ENCODE results near the gene PPP2R1B.
A peak's percentile ranks its signal among the peaks of the same experiment; 100 is the strongest.

Gene PPP2R1B

DNA sequence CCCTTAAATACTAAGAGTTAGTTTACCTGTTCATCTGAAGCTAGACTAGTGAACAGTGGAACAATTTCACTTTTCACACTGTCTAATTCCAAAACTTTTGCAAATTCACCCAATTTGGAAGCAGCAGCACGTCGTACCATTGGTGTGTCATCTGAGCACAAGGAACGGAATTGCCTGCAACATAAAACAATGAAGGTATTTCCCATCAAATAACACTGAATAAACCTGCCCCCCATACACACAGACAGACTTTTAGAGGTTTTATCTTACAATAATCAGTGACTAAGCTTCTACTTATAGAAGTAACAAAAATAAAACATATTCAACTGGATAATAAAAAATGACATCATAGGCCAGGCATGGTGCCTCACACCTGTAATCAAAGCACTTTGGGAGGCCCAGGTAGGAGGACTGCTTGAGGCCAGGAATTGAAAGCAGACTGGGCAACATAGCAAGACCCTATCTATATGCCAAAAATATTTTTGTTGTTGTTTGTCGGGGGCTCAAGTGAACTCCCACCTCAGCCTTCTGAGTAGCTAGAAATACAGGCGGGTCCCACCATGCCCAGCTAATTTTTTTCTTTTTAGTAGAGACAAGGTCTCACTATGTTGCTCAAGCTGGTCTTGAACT is 6.3 kb downstream of the PPP2R1B start:
- peak overlapping the region in 3 of 5 donors; percentile 18 to 38 (median 25) for H3K9ac ChIP-seq (ENCODE audit: low read length in 5 of 5)
- no peaks in the 10 kb centered on the region for H3K9me3 ChIP-seq (ENCODE audit: control insufficient read depth in 5 of 5, low read length in 5 of 5)
- peaks cover 43 to 92% (median 62%) of the 10 kb centered on the region in 5 donors for H3K36me3 ChIP-seq (ENCODE audit: control insufficient read depth in 5 of 5, insufficient read depth in 5 of 5, low read length in 5 of 5)
- H3K4me3 ChIP-seq (ENCODE audit: low read depth in 1 of 5, low read length in 5 of 5): no peak overlapping the region
- H3K27me3 ChIP-seq (ENCODE audit: control insufficient read depth in 5 of 5, insufficient read depth in 4 of 5, low read length in 5 of 5): no peaks in the 10 kb centered on the region
- H3K4me1 ChIP-seq (ENCODE audit: control insufficient read depth in 5 of 5, insufficient read depth in 5 of 5, low read length in 5 of 5): peaks cover 2 to 79% (median 71%) of the 10 kb centered on the region in 5 donors
- H3K27ac ChIP-seq (ENCODE audit: low read depth, low read length): peak overlapping the region; percentile 98

GRCh38 chr11:111759376-111759775 is 6.8 kb downstream of the PPP2R1B start:
- H3K27ac ChIP-seq (ENCODE audit: low read depth, low read length): peak overlapping the region; percentile 98

DNA sequence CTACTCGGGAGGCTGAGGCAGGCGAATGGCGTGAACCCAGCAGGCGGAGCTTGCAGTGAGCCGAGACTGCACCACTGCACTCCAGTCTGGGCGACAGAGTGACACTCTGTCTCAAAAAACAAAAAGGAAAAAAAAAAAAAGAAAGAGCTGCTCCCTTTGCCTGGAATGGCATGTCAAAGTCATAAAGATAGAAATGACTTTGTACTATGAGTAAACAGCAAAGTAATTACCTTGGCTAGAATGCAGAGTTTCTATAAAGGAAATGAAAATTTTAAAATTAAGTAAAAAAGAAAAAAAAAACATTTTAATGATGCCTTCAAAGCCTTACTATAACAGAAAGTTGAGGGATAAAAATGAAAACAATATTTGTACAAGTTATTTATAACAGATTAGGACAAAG is 10.1 kb downstream of the PPP2R1B start:
- Histone ChIP-seq H3K9ac (ENCODE audit: low read length in 5 of 5) (peak overlapping the region in 1 of 5 donors; percentile 35), H3K9me3 (ENCODE audit: control insufficient read depth in 5 of 5, low read length in 5 of 5) (no peaks in the 10 kb centered on the region), H3K4me3 (ENCODE audit: low read depth in 1 of 5, low read length in 5 of 5) (no peak overlapping the region), H3K4me1 (ENCODE audit: control insufficient read depth in 5 of 5, insufficient read depth in 5 of 5, low read length in 5 of 5) (peaks cover 2 to 57% (median 44%) of the 10 kb centered on the region in 5 donors), H3K27ac (ENCODE audit: low read depth, low read length) (peak overlapping the region; percentile 98), H3K36me3 (ENCODE audit: control insufficient read depth in 5 of 5, insufficient read depth in 5 of 5, low read length in 5 of 5) (peaks cover 53 to 92% (median 76%) of the 10 kb centered on the region in 5 donors), H3K27me3 (ENCODE audit: control insufficient read depth in 5 of 5, insufficient read depth in 4 of 5, low read length in 5 of 5) (no peaks in the 10 kb centered on the region)

More at GRCh38 chr11:111759376-111759775, 6.8 kb downstream of the PPP2R1B start:
- H3K9me3 ChIP-seq (ENCODE audit: control insufficient read depth in 5 of 5, low read length in 5 of 5): no peaks in the 10 kb centered on the region
- peaks cover 2 to 77% (median 67%) of the 10 kb centered on the region in 5 donors for H3K4me1 ChIP-seq (ENCODE audit: control insufficient read depth in 5 of 5, insufficient read depth in 5 of 5, low read length in 5 of 5)
- peaks cover 49 to 91% (median 65%) of the 10 kb centered on the region in 5 donors for H3K36me3 ChIP-seq (ENCODE audit: control insufficient read depth in 5 of 5, insufficient read depth in 5 of 5, low read length in 5 of 5)
- H3K27me3 ChIP-seq (ENCODE audit: control insufficient read depth in 5 of 5, insufficient read depth in 4 of 5, low read length in 5 of 5): no peaks in the 10 kb centered on the region
- H3K4me3 ChIP-seq (ENCODE audit: low read depth in 1 of 5, low read length in 5 of 5): no peak overlapping the region
- H3K9ac ChIP-seq (ENCODE audit: low read length in 5 of 5): peak overlapping the region in 3 of 5 donors; percentile 18 to 64 (median 25)

GRCh38 chr11:111749646-111750045 is 16.5 kb downstream of the PPP2R1B start:
- no peaks in the 10 kb centered on the region for H3K27me3 ChIP-seq (ENCODE audit: control insufficient read depth in 5 of 5, insufficient read depth in 4 of 5, low read length in 5 of 5)
- no peaks in the 10 kb centered on the region for H3K9me3 ChIP-seq (ENCODE audit: control insufficient read depth in 5 of 5, low read length in 5 of 5)
- H3K36me3 ChIP-seq (ENCODE audit: control insufficient read depth in 5 of 5, insufficient read depth in 5 of 5, low read length in 5 of 5): peaks cover 49 to 94% (median 75%) of the 10 kb centered on the region in 5 donors
- H3K9ac ChIP-seq (ENCODE audit: low read length in 5 of 5): peak overlapping the region in 1 of 5 donors; percentile 48
- peak overlapping the region; percentile 83 for H3K27ac ChIP-seq (ENCODE audit: low read depth, low read length)
- H3K4me3 ChIP-seq (ENCODE audit: low read depth in 1 of 5, low read length in 5 of 5): no peak overlapping the region
- H3K4me1 ChIP-seq (ENCODE audit: control insufficient read depth in 5 of 5, insufficient read depth in 5 of 5, low read length in 5 of 5): peaks cover 7 to 65% (median 34%) of the 10 kb centered on the region in 5 donors

DNA sequence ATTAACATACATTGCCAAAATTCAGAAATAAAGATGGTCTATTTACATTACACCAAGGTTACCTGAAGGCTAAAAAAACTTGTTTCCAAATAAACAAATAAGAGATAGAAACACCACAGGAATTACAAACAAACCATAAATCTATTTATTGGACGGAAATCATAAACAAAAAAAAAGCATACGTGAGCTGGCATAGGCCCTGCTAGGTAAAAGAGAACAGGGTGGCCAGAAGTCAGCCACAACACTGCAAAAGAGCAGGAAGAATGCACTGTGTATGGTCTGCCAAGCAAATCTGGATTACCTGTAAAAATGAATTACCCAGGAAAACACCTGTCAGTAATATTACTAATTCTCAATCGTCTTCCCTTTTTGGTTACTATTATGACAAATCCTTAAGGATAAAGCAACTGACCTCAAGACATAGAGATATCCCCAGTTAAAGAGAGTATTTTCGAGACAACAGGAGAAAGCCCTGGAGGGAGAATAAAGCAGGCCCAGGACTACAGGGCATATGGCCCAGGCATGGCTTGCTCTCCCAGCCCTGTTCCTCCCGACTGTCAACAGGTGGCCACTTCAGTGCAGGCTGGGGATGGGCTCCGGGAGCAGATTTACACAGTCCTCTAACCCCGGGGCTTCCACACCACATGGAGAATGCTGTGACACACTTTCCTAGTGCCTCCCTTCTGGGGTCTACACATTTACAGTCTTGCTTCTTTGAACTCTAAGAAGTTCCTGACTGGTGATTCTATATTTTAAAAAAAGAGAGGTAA is 18.0 kb downstream of the PPP2R1B start:
- H3K4me3 ChIP-seq (ENCODE audit: low read depth in 1 of 5, low read length in 5 of 5): no peak overlapping the region
- peak overlapping the region in 2 of 5 donors; percentile 55 to 60 for H3K9ac ChIP-seq (ENCODE audit: low read length in 5 of 5)
- H3K9me3 ChIP-seq (ENCODE audit: control insufficient read depth in 5 of 5, low read length in 5 of 5): no peaks in the 10 kb centered on the region
- H3K36me3 ChIP-seq (ENCODE audit: control insufficient read depth in 5 of 5, insufficient read depth in 5 of 5, low read length in 5 of 5): peaks cover 54 to 95% (median 74%) of the 10 kb centered on the region in 5 donors
- H3K4me1 ChIP-seq (ENCODE audit: control insufficient read depth in 5 of 5, insufficient read depth in 5 of 5, low read length in 5 of 5): peaks cover 7 to 73% (median 44%) of the 10 kb centered on the region in 5 donors
- H3K27me3 ChIP-seq (ENCODE audit: control insufficient read depth in 5 of 5, insufficient read depth in 4 of 5, low read length in 5 of 5): no peaks in the 10 kb centered on the region
- H3K27ac ChIP-seq (ENCODE audit: low read depth, low read length): peak overlapping the region; percentile 83

- Histone ChIP-seq H3K4me3 (ENCODE audit: low read depth in 1 of 5, low read length in 5 of 5) (peak overlapping the region in 1 of 5 donors; percentile 4), H3K27ac (ENCODE audit: low read depth, low read length) (peak overlapping the region; percentile 83), H3K36me3 (ENCODE audit: control insufficient read depth in 5 of 5, insufficient read depth in 5 of 5, low read length in 5 of 5) (peaks cover 57 to 95% (median 76%) of the 10 kb centered on the region in 5 donors), H3K9me3 (ENCODE audit: control insufficient read depth in 5 of 5, low read length in 5 of 5) (no peaks in the 10 kb centered on the region), H3K9ac (ENCODE audit: low read length in 5 of 5) (peak overlapping the region in 4 of 5 donors; percentile 12 to 55 (median 38)), H3K4me1 (ENCODE audit: control insufficient read depth in 5 of 5, insufficient read depth in 5 of 5, low read length in 5 of 5) (peaks cover 7 to 65% (median 41%) of the 10 kb centered on the region in 5 donors), H3K27me3 (ENCODE audit: control insufficient read depth in 5 of 5, insufficient read depth in 4 of 5, low read length in 5 of 5) (no peaks in the 10 kb centered on the region)
Measured at GRCh38 chr11:111745719-111746504, 20.3 kb downstream of the PPP2R1B start.

GRCh38 chr11:111743700-111744099 is 22.5 kb downstream of the PPP2R1B start:
- no peak overlapping the region for H3K4me3 ChIP-seq (ENCODE audit: low read depth in 1 of 5, low read length in 5 of 5)
- peaks cover 7 to 59% (median 44%) of the 10 kb centered on the region in 5 donors for H3K4me1 ChIP-seq (ENCODE audit: control insufficient read depth in 5 of 5, insufficient read depth in 5 of 5, low read length in 5 of 5)
- H3K9me3 ChIP-seq (ENCODE audit: control insufficient read depth in 5 of 5, low read length in 5 of 5): no peaks in the 10 kb centered on the region
- H3K9ac ChIP-seq (ENCODE audit: low read length in 5 of 5): peak overlapping the region in 1 of 5 donors; percentile 55
- H3K27me3 ChIP-seq (ENCODE audit: control insufficient read depth in 5 of 5, insufficient read depth in 4 of 5, low read length in 5 of 5): no peaks in the 10 kb centered on the region
- H3K36me3 ChIP-seq (ENCODE audit: control insufficient read depth in 5 of 5, insufficient read depth in 5 of 5, low read length in 5 of 5): peaks cover 58 to 95% (median 67%) of the 10 kb centered on the region in 5 donors
- H3K27ac ChIP-seq (ENCODE audit: low read depth, low read length): peak overlapping the region; percentile 83

DNA sequence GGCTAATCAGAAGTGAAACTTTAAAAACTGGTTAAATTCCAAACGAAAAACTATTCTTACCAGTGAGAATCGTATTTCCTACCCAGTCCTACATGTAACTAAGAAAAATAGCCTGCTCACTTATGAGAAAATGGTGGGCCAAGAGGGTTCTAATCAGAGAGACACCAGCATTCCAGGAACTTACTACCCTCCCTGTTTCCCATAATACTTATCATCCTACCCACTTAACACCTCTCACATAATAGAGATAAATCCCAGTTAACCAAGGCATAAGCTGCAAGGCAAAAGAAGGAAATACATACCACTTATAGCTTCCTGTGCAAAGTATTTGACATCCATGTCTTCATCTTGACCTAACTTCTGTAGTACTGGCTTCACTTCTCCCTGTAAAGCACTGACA is 24.4 kb downstream of the PPP2R1B start:
- Histone ChIP-seq H3K9me3 (ENCODE audit: control insufficient read depth in 5 of 5, low read length in 5 of 5) (no peaks in the 10 kb centered on the region), H3K9ac (ENCODE audit: low read length in 5 of 5) (peak overlapping the region in 1 of 5 donors; percentile 26), H3K27me3 (ENCODE audit: control insufficient read depth in 5 of 5, insufficient read depth in 4 of 5, low read length in 5 of 5) (no peaks in the 10 kb centered on the region), H3K4me3 (ENCODE audit: low read depth in 1 of 5, low read length in 5 of 5) (no peak overlapping the region), H3K4me1 (ENCODE audit: control insufficient read depth in 5 of 5, insufficient read depth in 5 of 5, low read length in 5 of 5) (peaks cover 12 to 65% (median 52%) of the 10 kb centered on the region in 5 donors), H3K27ac (ENCODE audit: low read depth, low read length) (peak overlapping the region; percentile 100), H3K36me3 (ENCODE audit: control insufficient read depth in 5 of 5, insufficient read depth in 5 of 5, low read length in 5 of 5) (peaks cover 47 to 83% (median 55%) of the 10 kb centered on the region in 5 donors)

DNA sequence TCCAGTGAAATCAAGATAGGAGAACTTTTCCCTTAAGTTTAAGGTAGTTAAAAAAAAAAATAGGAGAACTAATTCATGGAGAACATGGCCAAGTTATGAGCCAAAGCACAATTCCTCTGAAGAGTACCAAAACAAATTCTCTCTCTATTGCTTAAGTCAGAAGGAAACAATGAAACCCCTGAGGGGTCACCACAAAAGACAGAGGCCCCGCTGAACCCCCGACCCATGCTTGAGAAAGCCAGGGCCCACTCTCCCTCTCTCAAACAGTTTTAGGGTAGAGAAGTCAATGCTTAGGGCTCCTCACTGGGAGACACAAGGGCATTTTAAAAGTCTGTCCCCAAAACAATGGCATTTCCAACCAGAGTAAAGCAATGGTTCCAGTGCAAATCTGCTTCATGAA is 26.9 kb downstream of the PPP2R1B start:
- H3K27me3 ChIP-seq (ENCODE audit: control insufficient read depth in 5 of 5, insufficient read depth in 4 of 5, low read length in 5 of 5): no peaks in the 10 kb centered on the region
- peaks cover 31 to 62% (median 58%) of the 10 kb centered on the region in 5 donors for H3K4me1 ChIP-seq (ENCODE audit: control insufficient read depth in 5 of 5, insufficient read depth in 5 of 5, low read length in 5 of 5)
- H3K9me3 ChIP-seq (ENCODE audit: control insufficient read depth in 5 of 5, low read length in 5 of 5): no peaks in the 10 kb centered on the region
- peak overlapping the region in 2 of 5 donors; percentile 87 to 97 for H3K9ac ChIP-seq (ENCODE audit: low read length in 5 of 5)
- no peak overlapping the region for H3K4me3 ChIP-seq (ENCODE audit: low read depth in 1 of 5, low read length in 5 of 5)
- peaks cover 36 to 61% (median 43%) of the 10 kb centered on the region in 5 donors for H3K36me3 ChIP-seq (ENCODE audit: control insufficient read depth in 5 of 5, insufficient read depth in 5 of 5, low read length in 5 of 5)
- peak overlapping the region; percentile 100 for H3K27ac ChIP-seq (ENCODE audit: low read depth, low read length)

Data from subcutaneous abdominal adipose tissue (tissue), 5 donors.